HFF-Myc (cell line): Measurements from ENCODE around the gene VPS13D.

ENCODE experiments used
- DNase-seq: peaks from one replicate; pipeline ENCODE4 v3.0.0-alpha.2; 2011; ENCODE audit warnings: low read depth; ENCODE audit errors: extremely low read depth
- H3K4me3 ChIP-seq: replicated peaks from 2 replicates; pipeline ENCODE4 v1.5.1; 2011; ENCODE audit warnings: low read depth, mild to moderate bottlenecking, control low read depth, low read length
- TF ChIP-seq, protein P1 (sequence below): IDR thresholded peaks from 2 replicates; pipeline ENCODE4 v1.5.1; 2012; ENCODE audit warnings: mild to moderate bottlenecking, low read depth, low read length, control low read depth; ENCODE audit errors: missing control alignments

The VPS13D gene

DNA sequence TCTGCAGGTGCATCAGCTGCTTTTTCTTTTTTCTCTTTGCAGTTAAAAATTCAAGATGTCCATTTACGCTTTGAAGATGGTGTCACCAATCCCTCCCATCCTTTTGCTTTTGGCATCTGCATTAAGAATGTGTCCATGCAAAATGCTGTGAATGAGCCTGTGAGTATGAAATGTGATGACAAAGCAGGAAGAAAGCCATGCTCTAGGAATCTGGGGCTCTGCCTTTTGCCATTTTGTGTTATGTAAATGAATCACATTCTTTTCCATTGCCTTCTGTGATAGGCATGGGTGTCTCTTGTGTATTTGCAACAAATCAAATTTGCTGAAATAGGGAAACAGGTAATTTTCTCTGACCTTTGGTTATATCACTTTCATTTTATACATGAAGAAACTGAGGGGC is 19.4 kb downstream of the VPS13D start:
- TF ChIP-seq, protein P1, sequence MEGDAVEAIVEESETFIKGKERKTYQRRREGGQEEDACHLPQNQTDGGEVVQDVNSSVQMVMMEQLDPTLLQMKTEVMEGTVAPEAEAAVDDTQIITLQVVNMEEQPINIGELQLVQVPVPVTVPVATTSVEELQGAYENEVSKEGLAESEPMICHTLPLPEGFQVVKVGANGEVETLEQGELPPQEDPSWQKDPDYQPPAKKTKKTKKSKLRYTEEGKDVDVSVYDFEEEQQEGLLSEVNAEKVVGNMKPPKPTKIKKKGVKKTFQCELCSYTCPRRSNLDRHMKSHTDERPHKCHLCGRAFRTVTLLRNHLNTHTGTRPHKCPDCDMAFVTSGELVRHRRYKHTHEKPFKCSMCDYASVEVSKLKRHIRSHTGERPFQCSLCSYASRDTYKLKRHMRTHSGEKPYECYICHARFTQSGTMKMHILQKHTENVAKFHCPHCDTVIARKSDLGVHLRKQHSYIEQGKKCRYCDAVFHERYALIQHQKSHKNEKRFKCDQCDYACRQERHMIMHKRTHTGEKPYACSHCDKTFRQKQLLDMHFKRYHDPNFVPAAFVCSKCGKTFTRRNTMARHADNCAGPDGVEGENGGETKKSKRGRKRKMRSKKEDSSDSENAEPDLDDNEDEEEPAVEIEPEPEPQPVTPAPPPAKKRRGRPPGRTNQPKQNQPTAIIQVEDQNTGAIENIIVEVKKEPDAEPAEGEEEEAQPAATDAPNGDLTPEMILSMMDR: no peak
- H3K4me3 ChIP-seq: no peak overlapping the region
- DNase-seq: no peak

- TF ChIP-seq, protein P1: no peak
- no peak overlapping the region for H3K4me3 ChIP-seq
- DNase-seq: no peak
Observed at GRCh38 chr1:12249748-12250147, 19.9 kb downstream of the VPS13D start.

DNA sequence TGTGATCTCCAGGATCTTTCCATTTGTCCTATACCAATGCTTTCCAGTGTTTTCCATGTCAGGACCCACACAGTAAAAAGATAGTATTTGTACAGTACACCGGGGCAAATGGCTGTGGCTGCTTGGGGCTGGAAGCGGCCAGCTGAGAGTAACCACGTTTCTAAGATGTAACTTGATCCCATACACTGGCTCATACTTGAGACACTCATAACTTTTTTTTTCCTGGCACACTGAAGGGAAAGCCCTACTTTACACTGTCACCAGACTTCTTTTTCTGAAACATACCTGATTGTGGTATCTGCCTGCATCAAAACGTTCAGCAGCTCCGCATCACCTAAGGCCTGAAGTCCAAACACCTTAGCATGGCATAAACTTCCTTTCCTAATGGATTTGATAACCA is 21.6 kb downstream of the VPS13D start:
- no peak overlapping the region for H3K4me3 ChIP-seq
- TF ChIP-seq, protein P1: no peak
- no peak for DNase-seq

DNA sequence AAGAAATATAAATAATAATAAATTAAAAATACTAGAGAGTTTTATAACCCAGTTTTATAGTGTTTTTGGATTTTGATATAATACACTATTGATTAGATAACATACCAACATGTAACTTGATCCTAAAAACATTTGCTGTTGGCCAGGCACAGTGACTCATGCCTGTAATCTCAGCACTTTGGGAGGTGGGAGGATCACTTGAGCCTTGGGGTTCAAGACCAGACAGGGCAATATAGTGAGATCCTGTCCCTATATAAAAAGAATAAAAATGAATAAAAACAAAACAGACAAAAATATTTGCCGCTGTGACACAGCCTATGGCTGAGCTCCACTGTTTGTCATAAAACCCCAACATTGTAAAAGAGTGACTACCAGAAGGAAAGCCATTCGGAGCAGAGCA is 26.1 kb downstream of the VPS13D start:
- DNase-seq: no peak
- TF ChIP-seq, protein P1: no peak
- H3K4me3 ChIP-seq: no peak overlapping the region

DNA sequence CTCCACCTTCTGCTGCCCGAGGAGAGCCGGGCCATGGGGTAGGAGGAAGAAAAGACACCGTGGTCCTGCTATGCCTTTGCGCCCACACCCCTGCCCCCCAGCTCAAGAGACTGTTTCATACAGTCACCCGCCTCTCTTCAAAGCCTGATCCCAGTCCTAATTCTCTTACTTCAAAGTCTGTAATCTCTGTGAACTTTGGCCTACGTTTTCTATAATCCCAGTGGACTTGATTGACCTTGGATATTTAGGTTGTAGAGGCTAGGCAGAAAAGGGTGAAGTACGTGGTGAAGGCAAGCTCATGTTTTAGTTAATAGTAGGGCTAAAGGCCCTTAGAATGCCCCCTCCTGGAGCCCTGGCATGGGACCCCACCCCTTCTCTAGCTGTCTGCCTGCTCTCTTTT is 28.4 kb downstream of the VPS13D start:
- TF ChIP-seq, protein P1: no peak
- DNase-seq: no peak
- no peak overlapping the region for H3K4me3 ChIP-seq

GRCh38 chr1:12269351-12269750 is 39.5 kb downstream of the VPS13D start:
- no peak for DNase-seq
- H3K4me3 ChIP-seq: no peak overlapping the region
- TF ChIP-seq, protein P1: no peak

DNA sequence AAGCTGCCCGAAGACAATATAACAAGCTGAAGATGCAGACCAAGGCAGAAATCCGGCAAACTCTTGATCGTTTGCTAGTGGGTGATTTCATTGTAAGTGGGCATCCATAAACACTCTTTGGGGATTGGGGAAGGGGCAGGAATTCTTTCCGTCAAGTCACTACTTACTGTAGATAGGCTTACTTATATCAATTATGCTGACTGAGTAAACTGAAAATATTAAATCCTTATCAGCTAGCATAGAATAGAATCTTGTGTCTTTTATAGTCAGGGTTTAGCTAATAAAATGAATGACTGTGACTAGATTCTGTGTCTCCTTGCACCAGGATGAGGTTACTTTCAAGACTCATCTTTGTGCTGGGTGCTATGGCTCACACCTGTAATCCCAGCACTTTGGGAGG is 41.2 kb downstream of the VPS13D start:
- TF ChIP-seq, protein P1: no peak
- no peak overlapping the region for H3K4me3 ChIP-seq
- DNase-seq: no peak
